Measurements from ENCODE around the gene ZXDC.

DNA sequence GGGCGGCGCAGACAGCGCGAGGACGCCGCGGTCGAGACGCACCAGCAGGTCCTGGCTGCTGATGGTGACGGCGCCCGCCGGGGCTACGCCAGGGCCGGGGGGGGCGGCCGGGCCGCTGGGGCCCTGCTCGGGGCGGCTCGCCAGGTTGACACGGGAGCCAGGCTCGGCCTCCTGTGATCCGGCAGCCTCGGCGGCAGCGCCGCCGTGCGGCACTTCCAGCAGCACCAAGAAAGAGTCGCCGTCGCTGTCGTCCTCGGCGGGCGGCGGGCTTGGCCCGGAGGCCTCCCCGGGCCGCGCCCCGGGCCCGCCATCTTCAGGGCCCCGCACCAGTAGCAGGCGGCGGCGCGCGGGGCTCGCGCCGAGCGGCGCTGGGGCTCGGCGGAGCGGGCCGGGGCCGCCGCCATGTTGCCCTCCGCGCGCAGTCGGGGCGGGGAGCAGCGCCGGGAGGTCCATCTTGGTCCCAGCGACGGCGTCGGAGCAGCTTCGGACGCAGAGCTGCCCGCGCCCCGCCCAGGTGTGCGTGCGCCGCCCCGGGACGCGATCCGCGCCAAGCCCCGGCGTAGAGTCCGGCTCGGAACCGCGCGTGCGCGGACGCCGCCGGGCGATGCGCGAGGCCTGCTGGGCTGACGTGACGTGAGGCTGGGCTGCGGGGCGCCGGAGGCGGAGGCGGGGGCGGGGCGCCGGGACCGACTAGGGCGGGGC lies at the start of gene ZXDC:
- no peak for TF ChIP-seq EZH2 (IDR thresholded peaks at IDR 0.05; ENCODE audit: insufficient read depth, poor library complexity, severe bottlenecking)
- no peak for TF ChIP-seq EZH2phosphoT487 (IDR thresholded peaks at IDR 0.05; ENCODE audit: insufficient read depth, low read depth)
